ENCODE results near the gene TUBB1. TPM values are rescaled to one million over a fixed set of nuclear protein-coding genes. Genes with fewer than 3 reads are reported as not detected.

Gene TUBB1
- total RNA-seq: not detected

DNA sequence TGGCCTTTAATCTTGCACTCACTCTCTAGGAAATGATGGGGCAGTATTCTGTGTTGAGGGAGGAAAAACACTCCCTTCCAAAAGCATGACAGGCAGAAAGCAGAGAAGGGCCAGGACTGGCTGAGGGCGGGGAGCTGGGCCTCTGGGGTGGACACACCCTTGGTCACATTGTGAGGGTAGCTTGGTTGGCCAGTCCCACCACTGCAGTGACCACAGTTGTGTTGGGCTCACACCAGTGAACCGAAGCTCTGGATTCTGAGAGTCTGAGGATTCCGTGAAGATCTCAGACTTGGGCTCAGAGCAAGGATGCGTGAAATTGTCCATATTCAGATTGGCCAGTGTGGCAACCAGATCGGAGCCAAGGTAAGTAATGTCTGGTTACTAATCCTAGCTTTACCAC lies at the start of gene TUBB1:
Gene TUBB1, plus strand, starts transcription at position 213 of the 400 bp plus-strand sequence. Its CDS starts 94 bp downstream, at position 307.
- POLR2A ChIA-PET: interaction anchor here (2.9 to 3.1 kb wide), 2 partner anchors 8 to 13 kb away, joined by 9 to 13 read pairs; partner anchors contain the start of gene ATP5F1E

DNA sequence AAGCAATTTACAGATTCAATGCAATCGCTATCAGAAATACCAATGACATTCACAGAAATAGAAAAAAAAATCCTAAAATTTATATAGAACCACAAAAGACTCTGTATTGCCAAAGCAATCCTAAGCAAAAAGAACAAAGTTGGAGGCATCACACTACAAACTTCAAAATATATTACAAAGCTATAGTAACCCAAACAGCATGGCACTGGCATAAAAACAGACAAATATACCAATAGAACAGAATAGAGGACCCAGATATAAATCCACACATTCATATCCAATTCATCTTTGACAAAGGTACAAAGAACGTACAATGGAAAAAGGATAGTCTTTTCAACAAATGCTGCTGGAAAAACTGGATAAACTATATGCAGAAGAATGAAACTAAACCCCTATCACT lies 49.8 kb upstream of the TUBB1 start:
- no peaks in the 10 kb centered on the region for H3K4me1 Mint-ChIP-seq (ENCODE audit: low read depth)
- TF ChIP-seq CTCF (IDR thresholded peaks at IDR 0.05): no peak
- POLR2A ChIA-PET: no interaction called here
- ATAC-seq: no peak
- intact Hi-C loops (cut with micrococcal nuclease): no loop called here
- no peaks in the 10 kb centered on the region for H3K36me3 Mint-ChIP-seq (ENCODE audit: low read depth)
- no peak overlapping the region for H3K27ac Mint-ChIP-seq
- no peak for DNase-seq
- CTCF ChIA-PET: interaction anchor here (1.5 kb wide), 1 partner anchor 14 kb away, joined by 4 read pairs; no protein-coding TSS in a partner anchor
- H3K27me3 Mint-ChIP-seq: peaks cover 2% of the 10 kb centered on the region
- no peak overlapping the region for H3K4me3 Mint-ChIP-seq
- H3K9me3 Mint-ChIP-seq: peaks cover 1% of the 10 kb centered on the region

More for the DNA sequence above, at the start of gene TUBB1:
- intact Hi-C loops (cut with micrococcal nuclease): no loop called here
- H3K4me3 Mint-ChIP-seq: no peak within 1 kb of the TSS
- no peak for TF ChIP-seq CTCF (IDR thresholded peaks at IDR 0.05)
- no peaks in the 10 kb centered on the region for H3K9me3 Mint-ChIP-seq
- ATAC-seq: no peak
- peaks cover 9% of the 10 kb centered on the region for H3K36me3 Mint-ChIP-seq (ENCODE audit: low read depth)
- no peak for DNase-seq
- H3K4me1 Mint-ChIP-seq (ENCODE audit: low read depth): peaks cover 27% of the 10 kb centered on the region
- CTCF ChIA-PET: interaction anchor here (1.2 to 1.3 kb wide), 2 partner anchors 188 to 189 kb away, joined by 3 to 4 read pairs; no protein-coding TSS in a partner anchor
- no peaks in the 10 kb centered on the region for H3K27me3 Mint-ChIP-seq
- no peak within 1 kb of the TSS for H3K27ac Mint-ChIP-seq

GRCh38 chr20:58970146-58970545 lies 49.1 kb upstream of the TUBB1 start:
- ATAC-seq: no peak
- ChIA-PET CTCF (interaction anchor here (1.5 kb wide), 1 partner anchor 13 kb away, joined by 4 read pairs; no protein-coding TSS in a partner anchor), POLR2A (no interaction called here)
- TF ChIP-seq CTCF (IDR thresholded peaks at IDR 0.05): no peak
- Mint-ChIP-seq H3K27me3 (peaks cover 2% of the 10 kb centered on the region), H3K4me3 (no peak overlapping the region), H3K27ac (no peak overlapping the region), H3K36me3 (ENCODE audit: low read depth) (no peaks in the 10 kb centered on the region), H3K9me3 (peaks cover 2% of the 10 kb centered on the region), H3K4me1 (ENCODE audit: low read depth) (no peaks in the 10 kb centered on the region)
- intact Hi-C loops (cut with micrococcal nuclease): no loop called here
- no peak for DNase-seq

- Mint-ChIP-seq H3K27ac (no peak overlapping the region), H3K9me3 (peaks cover 8% of the 10 kb centered on the region), H3K27me3 (no peaks in the 10 kb centered on the region), H3K36me3 (ENCODE audit: low read depth) (no peaks in the 10 kb centered on the region), H3K4me3 (no peak overlapping the region), H3K4me1 (ENCODE audit: low read depth) (peaks cover 1% of the 10 kb centered on the region)
- TF ChIP-seq CTCF (IDR thresholded peaks at IDR 0.05): no peak
- intact Hi-C loops (cut with micrococcal nuclease): no loop called here
- POLR2A ChIA-PET: interaction anchor here (0.6 kb wide), 1 partner anchor 266 kb away, joined by 3 read pairs; no protein-coding TSS in a partner anchor
- ATAC-seq (no peak), DNase-seq (no peak)
- CTCF ChIA-PET: no interaction called here
These were observed 47.8 kb upstream of the TUBB1 start for GRCh38 chr20:58971429-58971828.

DNA sequence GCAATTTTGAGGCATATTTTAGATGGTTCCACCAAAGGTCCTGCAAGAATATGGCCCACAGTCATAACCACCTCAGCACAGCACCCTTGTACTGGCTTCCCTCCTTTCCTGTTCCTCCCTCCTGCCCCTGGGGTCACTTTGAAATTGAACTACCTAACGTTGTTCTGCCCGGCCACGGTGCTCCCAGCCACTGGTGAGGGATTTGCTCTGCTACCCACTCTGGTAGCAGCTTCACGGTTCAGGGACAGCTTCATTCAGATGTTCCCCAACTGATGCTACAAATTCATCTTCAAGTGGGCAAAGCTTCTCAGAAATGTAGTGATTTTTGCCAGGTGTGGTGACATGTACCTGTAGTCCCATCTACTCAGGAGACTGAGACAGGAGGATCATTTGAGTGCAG lies 46.0 kb upstream of the TUBB1 start:
- Mint-ChIP-seq H3K36me3 (ENCODE audit: low read depth) (no peaks in the 10 kb centered on the region), H3K9me3 (peaks cover 8% of the 10 kb centered on the region), H3K27me3 (no peaks in the 10 kb centered on the region), H3K4me1 (ENCODE audit: low read depth) (peaks cover 2% of the 10 kb centered on the region), H3K27ac (no peak overlapping the region), H3K4me3 (no peak overlapping the region)
- ChIA-PET POLR2A (interaction anchor here (1.4 kb wide), 1 partner anchor 9 kb away, joined by 3 read pairs; no protein-coding TSS in a partner anchor), CTCF (no interaction called here)
- TF ChIP-seq CTCF (IDR thresholded peaks at IDR 0.05): no peak
- intact Hi-C loops (cut with micrococcal nuclease): no loop called here
- DNase-seq (no peak), ATAC-seq (no peak)
